HepG2 (cell line): ENCODE results near the gene CDHR1.

ENCODE experiments used
- HOMEZ ChIP-seq: IDR thresholded peaks from 2 replicates; pipeline ENCODE4 v1.6.1; 2016; ENCODE audit warnings: low read depth
- TF ChIP-seq, protein P1 (sequence below): sonication (generic); formaldehyde crosslinking; IDR thresholded peaks from 2 replicates; pipeline ENCODE4 v1.4.0; 2020; ENCODE audit warnings: missing genetic modification reagents

- TF ChIP-seq HOMEZ (CRISPR knock-in tag), result no peak
- TF ChIP-seq, protein P1, sequence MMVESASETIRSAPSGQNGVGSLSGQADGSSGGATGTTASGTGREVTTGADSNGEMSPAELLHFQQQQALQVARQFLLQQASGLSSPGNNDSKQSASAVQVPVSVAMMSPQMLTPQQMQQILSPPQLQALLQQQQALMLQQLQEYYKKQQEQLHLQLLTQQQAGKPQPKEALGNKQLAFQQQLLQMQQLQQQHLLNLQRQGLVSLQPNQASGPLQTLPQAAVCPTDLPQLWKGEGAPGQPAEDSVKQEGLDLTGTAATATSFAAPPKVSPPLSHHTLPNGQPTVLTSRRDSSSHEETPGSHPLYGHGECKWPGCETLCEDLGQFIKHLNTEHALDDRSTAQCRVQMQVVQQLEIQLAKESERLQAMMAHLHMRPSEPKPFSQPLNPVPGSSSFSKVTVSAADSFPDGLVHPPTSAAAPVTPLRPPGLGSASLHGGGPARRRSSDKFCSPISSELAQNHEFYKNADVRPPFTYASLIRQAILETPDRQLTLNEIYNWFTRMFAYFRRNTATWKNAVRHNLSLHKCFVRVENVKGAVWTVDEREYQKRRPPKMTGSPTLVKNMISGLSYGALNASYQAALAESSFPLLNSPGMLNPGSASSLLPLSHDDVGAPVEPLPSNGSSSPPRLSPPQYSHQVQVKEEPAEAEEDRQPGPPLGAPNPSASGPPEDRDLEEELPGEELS (CRISPR knock-in tag), result no peak
These were observed 32.3 kb downstream of the CDHR1 start for GRCh38 chr10:84226616-84227015.
